GM21717 (cell line): ENCODE results near the gene HDAC9.
"Not testable (repeated sequence)": the region's sequence is repeated elsewhere in the genome, so short reads cannot be mapped to it uniquely, and the experiment has no call there.

Experiments
- ATAC-seq: cut with Tn5 transposase; IDR thresholded peaks from one replicate; pipeline ENCODE4 v1.9.1; 2021; ENCODE audit warnings: mild to moderate bottlenecking, moderate library complexity; ENCODE audit not compliant: unreplicated experiment

Gene HDAC9

DNA sequence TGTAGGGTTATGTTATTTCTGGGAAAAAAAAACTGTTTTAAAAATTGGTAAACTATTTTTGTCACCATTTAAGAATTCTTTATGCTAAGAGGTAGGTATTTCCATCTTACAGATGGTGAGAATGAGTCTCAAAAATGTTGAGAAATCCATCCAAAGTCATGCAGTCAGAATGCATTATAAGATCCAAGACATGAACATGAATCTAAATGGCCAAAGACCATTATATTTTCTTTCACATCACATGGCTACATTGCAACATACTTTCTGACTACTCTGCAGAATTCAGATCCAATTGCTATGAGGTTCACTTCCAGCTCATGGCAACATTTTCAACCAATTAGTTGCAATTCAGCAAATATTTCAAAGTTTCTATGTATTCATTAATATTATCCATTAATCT lies 440.7 kb downstream of the HDAC9 start:
- ATAC-seq = no peak

GRCh38 chr7:18939771-18940592 lies 444.4 kb downstream of the HDAC9 start:
- ATAC-seq = no peak

DNA sequence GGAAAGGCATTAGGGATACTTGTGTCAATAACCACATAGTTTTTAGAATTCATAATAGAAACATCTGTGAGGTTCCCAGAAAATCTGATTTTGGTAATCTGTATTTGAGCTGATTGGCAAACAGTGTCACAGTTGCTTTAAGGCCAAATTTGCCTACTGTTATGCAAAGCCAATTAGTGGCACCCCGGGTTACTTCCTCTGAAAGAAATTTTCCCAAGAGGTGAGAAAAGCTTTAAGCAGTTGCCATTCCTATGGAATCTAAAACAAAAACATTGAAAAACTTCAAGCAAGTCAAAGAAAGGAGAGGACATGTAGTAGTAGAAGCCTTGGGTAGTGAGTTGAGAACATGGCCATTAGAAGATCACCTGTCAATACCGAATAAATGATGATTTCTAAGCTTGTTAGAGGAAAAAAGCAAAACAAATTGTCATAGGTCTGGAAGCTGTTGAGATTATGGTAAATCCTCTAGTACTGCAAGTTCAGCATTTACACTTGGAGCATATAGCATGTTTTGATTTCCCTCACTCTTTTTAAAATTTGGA lies 445.1 kb downstream of the HDAC9 start:
- ATAC-seq = no peak

- ATAC-seq = no peak
These were observed 445.7 kb downstream of the HDAC9 start for GRCh38 chr7:18941207-18941606.

GRCh38 chr7:18948521-18948920 lies 453.0 kb downstream of the HDAC9 start:
- no peak for ATAC-seq

DNA sequence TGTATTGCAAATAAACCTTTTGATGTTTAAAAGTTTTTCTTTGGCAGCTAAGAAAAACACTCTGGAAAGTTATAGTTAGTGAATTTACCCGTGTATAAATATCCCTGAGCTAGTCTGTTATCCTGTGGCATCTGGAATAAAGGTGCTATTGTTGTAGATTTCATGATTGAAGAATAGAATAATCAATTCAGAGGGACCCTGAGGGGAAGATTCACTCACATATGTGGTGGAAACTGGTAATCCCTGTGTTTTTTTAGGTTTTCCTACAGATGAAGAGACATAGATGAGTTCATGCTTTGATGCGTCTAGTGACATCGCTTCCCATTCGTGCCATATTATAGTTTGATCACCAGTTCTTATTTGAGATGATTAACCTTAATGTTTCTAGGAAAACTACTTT lies 457.3 kb downstream of the HDAC9 start:
- ATAC-seq = no peak

- no peak for ATAC-seq
These were observed 463.1 kb downstream of the HDAC9 start for GRCh38 chr7:18958627-18959026.

- no peak for ATAC-seq
These were observed 465.2 kb downstream of the HDAC9 start for GRCh38 chr7:18960725-18961124.

DNA sequence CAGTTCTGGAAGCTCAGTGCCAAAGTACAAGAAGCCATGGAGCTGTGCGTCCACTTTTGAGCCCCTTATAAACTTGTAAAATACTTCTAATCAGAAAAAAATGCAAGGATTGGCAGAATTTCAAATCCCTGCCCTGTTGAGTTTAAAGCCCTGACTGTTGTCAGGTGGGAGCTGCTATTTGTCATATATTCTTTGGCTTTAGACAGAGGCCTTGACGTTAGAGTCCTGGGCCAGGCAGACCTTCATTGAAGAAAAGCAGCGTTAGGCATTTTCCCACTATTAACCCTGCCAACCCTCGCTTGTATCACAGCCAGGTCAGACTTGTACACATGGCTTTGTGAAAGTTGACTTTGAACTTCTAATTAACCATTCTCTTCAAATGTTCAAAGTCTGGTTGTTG lies 466.5 kb downstream of the HDAC9 start:
- no peak for ATAC-seq

DNA sequence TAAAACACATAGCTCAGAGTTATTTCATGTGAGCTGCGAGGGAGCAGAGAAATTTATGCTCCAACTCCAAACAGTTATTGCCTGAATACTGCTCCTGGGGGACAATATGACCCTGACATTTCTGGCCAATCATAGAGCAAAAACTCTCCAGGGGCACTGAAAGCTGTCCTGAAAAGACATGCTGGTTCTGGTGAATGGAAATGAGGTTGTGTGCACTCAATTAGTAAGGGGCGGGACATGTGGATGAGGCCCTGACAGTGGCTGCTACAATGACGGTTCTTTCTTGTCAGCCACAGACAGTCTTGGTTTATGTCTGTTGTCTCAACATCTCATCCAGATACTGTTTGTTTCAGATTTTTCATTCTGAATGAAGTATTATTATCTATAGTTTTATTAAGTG lies 470.1 kb downstream of the HDAC9 start:
- no peak for ATAC-seq

- ATAC-seq = not testable (repeated sequence)
These were observed 472.2 kb downstream of the HDAC9 start for GRCh38 chr7:18967755-18968154.

GRCh38 chr7:18971839-18972238 lies 476.3 kb downstream of the HDAC9 start:
- ATAC-seq = no peak

- no peak for ATAC-seq
These were observed 479.3 kb downstream of the HDAC9 start for GRCh38 chr7:18974803-18975202.

- no peak for ATAC-seq
These were observed 479.7 kb downstream of the HDAC9 start for GRCh38 chr7:18975276-18975675.

- ATAC-seq = no peak
These were observed 480.2 kb downstream of the HDAC9 start for GRCh38 chr7:18975689-18976280.

DNA sequence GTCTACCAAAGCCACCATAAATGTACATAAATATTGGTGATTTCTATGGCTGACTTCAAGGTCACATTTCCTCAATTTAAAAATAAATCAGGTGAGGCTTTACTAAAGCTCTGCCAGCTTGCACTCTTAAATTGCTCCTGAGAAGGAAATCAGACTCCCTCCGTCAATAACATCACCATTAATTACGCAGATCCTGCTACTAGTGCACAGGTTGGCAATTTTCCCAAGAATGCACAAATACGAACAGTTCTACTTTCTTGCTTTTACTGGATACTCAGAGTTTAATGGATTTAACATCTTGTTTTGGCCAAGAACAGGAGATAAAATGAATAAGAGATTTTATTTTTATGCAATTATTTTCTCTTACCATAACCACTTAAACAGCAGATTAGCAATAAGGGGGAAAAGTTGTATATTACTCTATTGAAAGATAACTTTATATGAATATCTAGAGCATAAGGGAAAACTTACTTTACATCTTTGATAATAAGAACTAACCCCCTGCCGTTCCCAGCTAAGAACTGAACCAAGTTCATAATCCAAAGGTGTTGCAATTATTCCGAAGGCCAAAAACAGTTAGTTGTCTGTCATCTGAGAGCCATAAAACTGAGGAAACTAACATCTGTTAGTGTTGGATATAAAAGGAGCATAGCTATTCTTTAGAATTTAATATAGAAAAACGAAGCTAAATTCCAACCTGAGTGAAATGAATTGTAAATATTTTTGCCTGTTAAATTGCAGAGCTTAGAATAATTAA lies 481.3 kb downstream of the HDAC9 start:
- ATAC-seq = no peak

- ATAC-seq = no peak
These were observed 482.6 kb downstream of the HDAC9 start for GRCh38 chr7:18978108-18978495.

- not testable (repeated sequence) for ATAC-seq
These were observed 495.2 kb downstream of the HDAC9 start for GRCh38 chr7:18990700-18991099.

DNA sequence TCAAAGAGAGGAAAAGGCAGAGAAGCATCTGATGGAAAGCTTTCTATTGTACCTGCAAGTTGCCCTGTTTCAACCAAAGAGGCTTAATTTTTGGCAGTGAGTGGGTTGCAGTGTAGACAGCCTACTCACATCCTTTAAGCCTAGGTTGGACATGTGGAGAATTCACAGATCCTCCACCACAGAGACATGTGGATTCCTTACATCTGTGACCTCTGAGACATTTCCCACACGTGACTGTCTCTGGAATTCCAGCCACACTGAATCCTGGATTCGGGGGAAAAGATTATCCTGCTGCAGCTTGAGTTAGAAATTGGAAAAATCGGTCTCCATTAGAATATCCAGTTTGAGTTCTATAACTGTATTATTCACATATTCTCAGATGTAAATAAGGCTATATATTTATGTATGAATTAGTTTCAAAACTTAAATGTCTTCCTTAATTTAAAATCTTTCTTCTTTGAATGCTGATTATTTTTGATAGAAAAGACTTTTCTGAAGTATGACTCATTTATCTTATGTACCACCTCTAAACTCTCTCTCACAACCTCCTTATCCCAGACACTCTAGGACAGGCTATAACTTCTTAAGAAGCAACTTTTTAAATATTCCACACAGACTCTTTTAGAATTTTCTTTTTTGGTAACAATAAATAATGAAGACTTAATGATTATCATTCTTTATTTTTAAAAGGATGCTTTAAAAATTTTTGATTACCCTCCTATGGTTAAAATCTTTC lies 498.6 kb downstream of the HDAC9 start:
- no peak for ATAC-seq

- ATAC-seq = no peak
These were observed 499.7 kb downstream of the HDAC9 start for GRCh38 chr7:18995270-18995671.
